ENCODE measurements around the gene RPS6KC1.

RPS6KC1 gene

GRCh38 chr1:213070406-213070805 is 19.4 kb downstream of the RPS6KC1 start:
- no peaks in the 10 kb centered on the region for H3K27me3 ChIP-seq (ENCODE audit: insufficient read depth, low read length)
- no peaks in the 10 kb centered on the region for H4K20me1 ChIP-seq (ENCODE audit: insufficient read depth, low read length)
- H3K4me1 ChIP-seq (ENCODE audit: insufficient read depth, low read length, severe bottlenecking): peaks cover 11% of the 10 kb centered on the region
- H3K4me3 ChIP-seq (ENCODE audit: low read depth, low read length, poor library complexity, severe bottlenecking): no peak overlapping the region
- H3K27ac ChIP-seq (ENCODE audit: low read depth, low read length, poor library complexity, severe bottlenecking): no peak overlapping the region
- TF ChIP-seq EZH2 (IDR thresholded peaks at IDR 0.05; ENCODE audit: borderline replicate concordance, low read length): no peak
- TF ChIP-seq, protein P1, sequence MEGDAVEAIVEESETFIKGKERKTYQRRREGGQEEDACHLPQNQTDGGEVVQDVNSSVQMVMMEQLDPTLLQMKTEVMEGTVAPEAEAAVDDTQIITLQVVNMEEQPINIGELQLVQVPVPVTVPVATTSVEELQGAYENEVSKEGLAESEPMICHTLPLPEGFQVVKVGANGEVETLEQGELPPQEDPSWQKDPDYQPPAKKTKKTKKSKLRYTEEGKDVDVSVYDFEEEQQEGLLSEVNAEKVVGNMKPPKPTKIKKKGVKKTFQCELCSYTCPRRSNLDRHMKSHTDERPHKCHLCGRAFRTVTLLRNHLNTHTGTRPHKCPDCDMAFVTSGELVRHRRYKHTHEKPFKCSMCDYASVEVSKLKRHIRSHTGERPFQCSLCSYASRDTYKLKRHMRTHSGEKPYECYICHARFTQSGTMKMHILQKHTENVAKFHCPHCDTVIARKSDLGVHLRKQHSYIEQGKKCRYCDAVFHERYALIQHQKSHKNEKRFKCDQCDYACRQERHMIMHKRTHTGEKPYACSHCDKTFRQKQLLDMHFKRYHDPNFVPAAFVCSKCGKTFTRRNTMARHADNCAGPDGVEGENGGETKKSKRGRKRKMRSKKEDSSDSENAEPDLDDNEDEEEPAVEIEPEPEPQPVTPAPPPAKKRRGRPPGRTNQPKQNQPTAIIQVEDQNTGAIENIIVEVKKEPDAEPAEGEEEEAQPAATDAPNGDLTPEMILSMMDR (IDR thresholded peaks at IDR 0.05; ENCODE audit: low read length): no peak
- H3K9me2 ChIP-seq (ENCODE audit: low read depth, low read length): no peaks in the 10 kb centered on the region
- H2AFZ ChIP-seq (ENCODE audit: low read length): no peak overlapping the region
- H3K9me3 ChIP-seq (ENCODE audit: low read length): no peaks in the 10 kb centered on the region
- H3K4me2 ChIP-seq (ENCODE audit: low read length): no peak overlapping the region
- no peaks in the 10 kb centered on the region for H3K79me2 ChIP-seq (ENCODE audit: insufficient read depth, low read length)
- no peaks in the 10 kb centered on the region for H3K36me3 ChIP-seq (ENCODE audit: insufficient read depth, low read length)
- no peaks in the 10 kb centered on the region for H3F3A ChIP-seq (ENCODE audit: insufficient read depth, low read length)
- no peak overlapping the region for H3K9ac ChIP-seq (ENCODE audit: low read length)

GRCh38 chr1:213075725-213076124 is 24.7 kb downstream of the RPS6KC1 start:
- Histone ChIP-seq H3K79me2 (ENCODE audit: insufficient read depth, low read length) (no peaks in the 10 kb centered on the region), H2AFZ (ENCODE audit: low read length) (no peak overlapping the region), H3K4me3 (ENCODE audit: low read depth, low read length, poor library complexity, severe bottlenecking) (no peak overlapping the region), H3K27ac (ENCODE audit: low read depth, low read length, poor library complexity, severe bottlenecking) (no peak overlapping the region), H3K36me3 (ENCODE audit: insufficient read depth, low read length) (no peaks in the 10 kb centered on the region), H3F3A (ENCODE audit: insufficient read depth, low read length) (no peaks in the 10 kb centered on the region), H3K9me3 (ENCODE audit: low read length) (no peaks in the 10 kb centered on the region), H3K4me2 (ENCODE audit: low read length) (no peak overlapping the region), H3K4me1 (ENCODE audit: insufficient read depth, low read length, severe bottlenecking) (no peaks in the 10 kb centered on the region), H3K27me3 (ENCODE audit: insufficient read depth, low read length) (no peaks in the 10 kb centered on the region), H3K9ac (ENCODE audit: low read length) (no peak overlapping the region), H4K20me1 (ENCODE audit: insufficient read depth, low read length) (no peaks in the 10 kb centered on the region), H3K9me2 (ENCODE audit: low read depth, low read length) (no peaks in the 10 kb centered on the region)
- TF ChIP-seq, protein P1 (IDR thresholded peaks at IDR 0.05; ENCODE audit: low read length): no peak
- no peak for TF ChIP-seq EZH2 (IDR thresholded peaks at IDR 0.05; ENCODE audit: borderline replicate concordance, low read length)

GRCh38 chr1:213082420-213083111 is 31.5 kb downstream of the RPS6KC1 start:
- H3K36me3 ChIP-seq (ENCODE audit: insufficient read depth, low read length): peaks cover 16% of the 10 kb centered on the region
- no peak overlapping the region for H3K4me3 ChIP-seq (ENCODE audit: low read depth, low read length, poor library complexity, severe bottlenecking)
- H3K27me3 ChIP-seq (ENCODE audit: insufficient read depth, low read length): no peaks in the 10 kb centered on the region
- no peaks in the 10 kb centered on the region for H3K9me2 ChIP-seq (ENCODE audit: low read depth, low read length)
- no peaks in the 10 kb centered on the region for H3K9me3 ChIP-seq (ENCODE audit: low read length)
- H4K20me1 ChIP-seq (ENCODE audit: insufficient read depth, low read length): no peaks in the 10 kb centered on the region
- no peaks in the 10 kb centered on the region for H3F3A ChIP-seq (ENCODE audit: insufficient read depth, low read length)
- no peak overlapping the region for H3K4me2 ChIP-seq (ENCODE audit: low read length)
- no peak overlapping the region for H2AFZ ChIP-seq (ENCODE audit: low read length)
- no peak for TF ChIP-seq EZH2 (IDR thresholded peaks at IDR 0.05; ENCODE audit: borderline replicate concordance, low read length)
- TF ChIP-seq, protein P1 (IDR thresholded peaks at IDR 0.05; ENCODE audit: low read length): no peak
- no peaks in the 10 kb centered on the region for H3K79me2 ChIP-seq (ENCODE audit: insufficient read depth, low read length)
- no peak overlapping the region for H3K9ac ChIP-seq (ENCODE audit: low read length)
- H3K27ac ChIP-seq (ENCODE audit: low read depth, low read length, poor library complexity, severe bottlenecking): no peak overlapping the region
- H3K4me1 ChIP-seq (ENCODE audit: insufficient read depth, low read length, severe bottlenecking): no peaks in the 10 kb centered on the region

Measured in OCI-LY1 (cell line).